Measurements from ENCODE around the gene INPP5A.

GRCh38 chr10:132586739-132587138 is 49.2 kb downstream of the INPP5A start:
- TF ChIP-seq CTCF (IDR thresholded peaks at IDR 0.05; ENCODE audit: poor library complexity) (no peak), EZH2 (IDR thresholded peaks at IDR 0.05; ENCODE audit: borderline replicate concordance) (no peak)
